IMR-90 (cell line): ENCODE data around the gene FOSL2. TPM values are rescaled to one million over a fixed set of nuclear protein-coding genes. Genes with fewer than 3 reads are reported as not detected.
A peak's percentile ranks its signal among the peaks of the same experiment; 100 is the strongest.

Experiments used
- ATAC-seq: fragments of 200-7000 bp; cut with Tn5 transposase; 2 replicates; pipeline ENCODE4 v1.9.1; 2020; ENCODE audit warnings: low read depth, mild to moderate bottlenecking, moderate library complexity
- BruUV-seq: library from RNA; stranded (reverse); fragments of 400-500 nt; replicated peaks from 2 replicates; lab custom pipeline; 2021; lab: Mats Ljungman, UMichigan
- CTCF ChIA-PET: fragments of 300-600 bp; formaldehyde crosslinking; extraction: SDS; loops from one replicate; lab custom pipeline; 2021; ENCODE audit warnings: antibody characterized with exemption; lab: Yijun Ruan, JAX
- POLR2A ChIA-PET: fragments of 300-600 bp; sonication (Branson Sonifier 250); formaldehyde crosslinking; loops from one replicate; lab custom pipeline; 2022; ENCODE audit warnings: antibody characterized with exemption; ENCODE audit not compliant: unreplicated experiment; lab: Charles Lee
- DNase-seq: peaks from one replicate; pipeline ENCODE4 v3.0.0; 2013
- H2AFZ ChIP-seq: replicated peaks from 2 replicates; pipeline ENCODE3; 2013; ENCODE audit warnings: low read length, mild to moderate bottlenecking; ENCODE audit not compliant: poor library complexity
- H2AK5ac ChIP-seq: 2 replicates; pipeline ENCODE4 v1.6.1; 2013; ENCODE audit warnings: low read depth, low read length, inconsistent platforms
- H2AK9ac ChIP-seq: replicated peaks from 2 replicates; pipeline ENCODE3; 2013; ENCODE audit warnings: mild to moderate bottlenecking, low read depth, low read length, moderate library complexity; ENCODE audit not compliant: poor library complexity
- H2BK120ac ChIP-seq: 2 replicates; pipeline ENCODE4 v1.6.1; 2013; ENCODE audit warnings: low read depth, low read length, inconsistent platforms
- H2BK15ac ChIP-seq: 3 replicates; pipeline ENCODE4 v1.6.1; 2013; ENCODE audit warnings: low read depth, low read length, inconsistent platforms
- H2BK20ac ChIP-seq: 2 replicates; pipeline ENCODE4 v1.6.1; 2013; ENCODE audit warnings: low read depth, mild to moderate bottlenecking, inconsistent platforms, low read length, moderate library complexity
- H2BK5ac ChIP-seq: 2 replicates; pipeline ENCODE4 v1.6.1; 2013; ENCODE audit warnings: mild to moderate bottlenecking, low read depth, low read length, inconsistent platforms; ENCODE audit not compliant: poor library complexity, severe bottlenecking
- H3K14ac ChIP-seq: replicated peaks from 2 replicates; pipeline ENCODE4 v1.6.1; 2013; ENCODE audit warnings: low read depth, low read length, inconsistent platforms
- H3K18ac ChIP-seq: 2 replicates; pipeline ENCODE4 v1.6.1; 2013; ENCODE audit warnings: low read depth, low read length, control low read depth
- H3K23ac ChIP-seq: 2 replicates; pipeline ENCODE4 v1.6.1; 2013; ENCODE audit warnings: low read depth, low read length, inconsistent platforms
- H3K27ac ChIP-seq: 2 replicates; pipeline ENCODE4 v1.5.1; 2013; ENCODE audit warnings: mild to moderate bottlenecking, control low read depth, low read length; ENCODE audit not compliant: insufficient read depth
- H3K27me3 ChIP-seq: 2 replicates; pipeline ENCODE4 v1.6.1; 2013; ENCODE audit warnings: low read length; ENCODE audit not compliant: control insufficient read depth, insufficient read depth
- H3K36me3 ChIP-seq: 2 replicates; pipeline ENCODE4 v1.6.1; 2013; ENCODE audit warnings: low read length, mixed read lengths; ENCODE audit not compliant: control insufficient read depth, insufficient read depth
- H3K4ac ChIP-seq: 2 replicates; pipeline ENCODE4 v1.6.1; 2013; ENCODE audit warnings: low read depth, low read length, inconsistent platforms
- H3K4me1 ChIP-seq: 2 replicates; pipeline ENCODE4 v1.6.1; 2013; ENCODE audit warnings: low read length, mixed read lengths; ENCODE audit not compliant: control insufficient read depth, insufficient read depth
- H3K4me2 ChIP-seq: 2 replicates; pipeline ENCODE4 v1.6.1; 2013; ENCODE audit warnings: low read depth, mild to moderate bottlenecking, control low read depth, low read length, moderate library complexity
- H3K4me3 ChIP-seq: 2 replicates; pipeline ENCODE4 v1.5.1; 2013; ENCODE audit warnings: low read depth, mild to moderate bottlenecking, control low read depth, low read length, moderate library complexity; ENCODE audit not compliant: insufficient read depth
- H3K56ac ChIP-seq: 2 replicates; pipeline ENCODE4 v1.6.1; 2013; ENCODE audit warnings: low read length, inconsistent platforms; ENCODE audit not compliant: insufficient read depth; ENCODE audit errors: extremely low read depth
- H3K79me1 ChIP-seq, 2 experiments: 2 replicates each; pipeline ENCODE4 v1.6.1; 2013; ENCODE audit warnings: low read length in 2 of 2, inconsistent platforms in 1 of 2, low read depth in 1 of 2
- H3K9ac ChIP-seq: 2 replicates; pipeline ENCODE4 v1.6.1; 2013; ENCODE audit warnings: low read depth, low read length, control low read depth
- H3K9me1 ChIP-seq: 2 replicates; pipeline ENCODE4 v1.6.1; 2013; ENCODE audit warnings: low read length, inconsistent platforms; ENCODE audit not compliant: insufficient read depth
- H3K9me3 ChIP-seq: 2 replicates; pipeline ENCODE4 v1.6.1; 2013; ENCODE audit warnings: low read length; ENCODE audit not compliant: control insufficient read depth, insufficient read depth
- H4K20me1 ChIP-seq: 2 replicates; pipeline ENCODE4 v1.6.1; 2013; ENCODE audit warnings: low read length, inconsistent platforms; ENCODE audit not compliant: insufficient read depth
- H4K5ac ChIP-seq: 2 replicates; pipeline ENCODE4 v1.6.1; 2013; ENCODE audit warnings: mild to moderate bottlenecking, low read depth, low read length, control low read depth
- H4K8ac ChIP-seq, 2 experiments: 2 replicates each; pipeline ENCODE4 v1.6.1; 2013; ENCODE audit warnings: low read depth in 2 of 2, low read length in 2 of 2, control low read depth in 1 of 2, inconsistent platforms in 1 of 2
- H4K91ac ChIP-seq: 2 replicates; pipeline ENCODE4 v1.6.1; 2013; ENCODE audit warnings: low read depth, low read length, inconsistent platforms; ENCODE audit not compliant: insufficient read depth
- BHLHE40 ChIP-seq: fragments of 150-350 bp; IDR thresholded peaks from 2 replicates; pipeline ENCODE4 v1.6.1; 2016; ENCODE audit warnings: mild to moderate bottlenecking, low read depth, low read length
- CHD1 ChIP-seq: IDR thresholded peaks from 2 replicates; pipeline ENCODE4 v1.6.1; 2012; ENCODE audit warnings: low read depth, low read length, improper control_type of control experiment
- CTCF ChIP-seq: conservative IDR thresholded peaks from 2 replicates; pipeline ENCODE4 v1.5.1; 2012; ENCODE audit warnings: mild to moderate bottlenecking, low read depth, low read length, improper control_type of control experiment
- MAFK ChIP-seq: IDR thresholded peaks from 2 replicates; pipeline ENCODE4 v1.6.1; 2012; ENCODE audit warnings: low read depth, low read length, improper control_type of control experiment
- MAZ ChIP-seq: IDR thresholded peaks from 2 replicates; pipeline ENCODE4 v1.6.1; 2012; ENCODE audit warnings: low read depth, mild to moderate bottlenecking, low read length, improper control_type of control experiment, moderate library complexity, borderline replicate concordance
- RCOR1 ChIP-seq: IDR thresholded peaks from 2 replicates; pipeline ENCODE4 v1.6.1; 2012; ENCODE audit warnings: mild to moderate bottlenecking, low read length, improper control_type of control experiment; ENCODE audit not compliant: insufficient replicate concordance
- RFX5 ChIP-seq: IDR thresholded peaks from 2 replicates; pipeline ENCODE4 v1.8.0; 2012; ENCODE audit warnings: low read depth, mild to moderate bottlenecking, low read length, moderate library complexity
- SMC3 ChIP-seq: fragments of 150-350 bp; IDR thresholded peaks from 2 replicates; pipeline ENCODE4 v1.6.1; 2016; ENCODE audit warnings: low read depth, mild to moderate bottlenecking, antibody characterized with exemption, low read length, moderate library complexity
- USF2 ChIP-seq: fragments of 150-350 bp; IDR thresholded peaks from 2 replicates; pipeline ENCODE4 v1.6.1; 2017; ENCODE audit warnings: mild to moderate bottlenecking, antibody characterized with exemption, low read length, low read depth
- WGBS, 2 experiments: methylation state at CpG; one replicate each; pipeline versions ENCODE4 v1.1.5 to v1.1.7; 2013; ENCODE audit warnings: missing lambda C conversion rate in 2 of 2; ENCODE audit not compliant: insufficient read length in 1 of 2; ENCODE audit errors: extremely low coverage in 2 of 2; 5-methylcytosine and 5-hydroxymethylcytosine counted together
- dilution Hi-C: fragments of 300-500 bp; cut with HindIII; formaldehyde crosslinking; loops from one replicate; pipeline ENCODE4 v1.14.3; 2018; ENCODE audit warnings: low sequenced_read_pairs; ENCODE audit not compliant: unreplicated experiment
- in situ Hi-C: fragments of 300-500 bp; cut with MboI; formaldehyde crosslinking; loops from 3 replicates; pipeline ENCODE4 v1.14.3; 2019; ENCODE audit warnings: low sequenced_read_pairs, inconsistent platforms, mixed read lengths
- intact Hi-C: fragments of 100-400 bp; cut with micrococcal nuclease; formaldehyde crosslinking; loops from 2 replicates; pipeline ENCODE4 v1.10.0; 2022
- polyA plus RNA-seq, 3 experiments: library from polyadenylated mRNA; depleted of rRNA; stranded (reverse); fragments of >200 nt; gene quantifications; 2 replicates each; pipeline ENCODE4 v1.2.3, GENCODE V29; 2012; ENCODE audit warnings: low replicate concordance in 1 of 3
- total RNA-seq: library from RNA; depleted of rRNA; stranded (reverse); fragments of >200 nt; gene quantifications from 2 replicates; pipeline ENCODE4 v1.2.3, GENCODE V29; 2012

The FOSL2 gene
- total and polyA plus RNA-seq, 2 of the 4 experiments (the other 2 are of a cell fraction) = 31.4 to 46.3 TPM

- Histone ChIP-seq H4K8ac (no peak overlapping the region), H2BK15ac (no peak overlapping the region), H3K9me3 (no peaks in the 10 kb centered on the region), H3K18ac (no peak overlapping the region), H2BK5ac (peak overlapping the region; percentile 4), H3K4ac (no peak overlapping the region), H3K56ac (no peak overlapping the region), H3K36me3 (peaks cover 63% of the 10 kb centered on the region), H3K27ac (no peak overlapping the region), H4K5ac (no peak overlapping the region), H3K9me1 (peaks cover 45% of the 10 kb centered on the region), H2BK20ac (no peak overlapping the region), H3K14ac (0 out of 2 replicates have a peak overlapping the region, but pooled peaks have one; percentile 6), H3K27me3 (no peaks in the 10 kb centered on the region), H3K4me3 (no peak overlapping the region), H2AK5ac (peak overlapping the region; percentile 17; the same call in 1 of the 2 replicates), H2AFZ (no peak overlapping the region), H2AK9ac (no peak overlapping the region), H3K23ac (peak overlapping the region; percentile 7; the same call in 1 of the 2 replicates), H3K4me1 (peaks cover 45% of the 10 kb centered on the region), H4K91ac (no peak overlapping the region), H3K4me2 (peak overlapping the region; percentile 88; the same call in 1 of the 2 replicates), H4K20me1 (peaks cover 99% of the 10 kb centered on the region), H2BK120ac (no peak overlapping the region), H3K9ac (peak overlapping the region; percentile 3; the same call in 1 of the 2 replicates), H3K79me1 (peaks cover 2 to 63% of the 10 kb centered on the region in 2 experiments; a peak in 3 of 4 replicates)
- in situ Hi-C loops = loop anchor here (5.0 to 10.0 kb wide), 2 partner anchors 434 to 642 kb away; no protein-coding TSS in a partner anchor
- dilution Hi-C loops = no loop called here
- TF ChIP-seq SMC3 (no peak), MAFK (no peak), CHD1 (no peak), CTCF (no peak), RFX5 (no peak), BHLHE40 (no peak), MAZ (no peak), USF2 (no peak), RCOR1 (no peak)
- 100% methylated on average over 3 of the region's 11 CpGs; no CpG with 5 or more reads in 1 of the 2 experiments for WGBS, 2 experiments
- ATAC-seq (no peak), DNase-seq (no peak)
- intact Hi-C loops = loop anchor here (10.0 kb wide), 1 partner anchor 234 kb away; no protein-coding TSS in a partner anchor
- CTCF ChIA-PET = no interaction called here
- BruUV-seq = no TSS peak
- POLR2A ChIA-PET = no interaction called here
Observed at GRCh38 chr2:28399289-28399688, 6.6 kb downstream of the FOSL2 start.
